Measurements from ENCODE around the gene STK4. TPM values are rescaled to one million over a fixed set of nuclear protein-coding genes. Genes with fewer than 3 reads are reported as not detected.

STK4 gene
- total RNA-seq, 1 experiment from 2014 or later: 41.2 TPM

GRCh38 chr20:45019027-45019761, 52.9 kb downstream of the STK4 start:
- DNase-seq (ENCODE audit: low spot score) (no peak), ATAC-seq (no peak)
- POLR2A ChIA-PET: interaction anchor here (0.7 kb wide), 1 partner anchor 20 kb away, joined by 4 read pairs; no protein-coding TSS in a partner anchor
- Mint-ChIP-seq H3K27ac (peak overlapping the region; percentile 89), H3K4me3 (no peak overlapping the region), H3K9me3 (no peaks in the 10 kb centered on the region), H3K27me3 (ENCODE audit: low read depth) (no peaks in the 10 kb centered on the region), H3K36me3 (peaks cover 4% of the 10 kb centered on the region; the same call in 1 of the 2 replicates), H3K4me1 (peaks cover 54% of the 10 kb centered on the region)
- CTCF ChIA-PET: interaction anchor here (0.8 to 1.2 kb wide), 4 partner anchors 8 to 274 kb away, joined by 3 to 7 read pairs (median 5); no protein-coding TSS in a partner anchor
- no peak for TF ChIP-seq ZNF281 (CRISPR knock-in tag; IDR thresholded peaks at IDR 0.05)
- no peak for TF ChIP-seq SMAD4 (CRISPR knock-in tag; IDR thresholded peaks at IDR 0.05)
- TF ChIP-seq GTF2I (CRISPR knock-in tag; conservative IDR thresholded peaks at IDR 0.05): no peak
- TF ChIP-seq FOXP1 (CRISPR knock-in tag; IDR thresholded peaks at IDR 0.05; ENCODE audit: borderline replicate concordance): no peak
- TF ChIP-seq ELF4 (CRISPR knock-in tag; IDR thresholded peaks at IDR 0.05; ENCODE audit: low read depth): no peak

GRCh38 chr20:45019762-45020123, 53.4 kb downstream of the STK4 start:
- peaks cover 5% of the 10 kb centered on the region for H3K36me3 Mint-ChIP-seq
- POLR2A ChIA-PET: no interaction called here
- no peaks in the 10 kb centered on the region for H3K9me3 Mint-ChIP-seq
- H3K27me3 Mint-ChIP-seq (ENCODE audit: low read depth): no peaks in the 10 kb centered on the region
- TF ChIP-seq ZNF232 (CRISPR knock-in tag; IDR thresholded peaks at IDR 0.05) (no peak), AR (CRISPR knock-in tag; IDR thresholded peaks at IDR 0.05) (no peak), PRRX2 (CRISPR knock-in tag; IDR thresholded peaks at IDR 0.05) (no peak), FOXP4 (CRISPR knock-in tag; IDR thresholded peaks at IDR 0.05) (no peak), ZNF219 (CRISPR knock-in tag; IDR thresholded peaks at IDR 0.05; ENCODE audit: borderline replicate concordance) (no peak), IRF1 (CRISPR knock-in tag; IDR thresholded peaks at IDR 0.05) (no peak), GABPB1 (CRISPR knock-in tag; IDR thresholded peaks at IDR 0.05) (no peak), GRHL2 (CRISPR knock-in tag; IDR thresholded peaks at IDR 0.05; ENCODE audit: insufficient replicate concordance, severe bottlenecking) (no peak), HMGXB4 (CRISPR knock-in tag; IDR thresholded peaks at IDR 0.05) (no peak), CDX4 (CRISPR knock-in tag; IDR thresholded peaks at IDR 0.05; ENCODE audit: borderline replicate concordance) (no peak), USF1 (CRISPR knock-in tag; IDR thresholded peaks at IDR 0.05) (no peak), CREB1 (CRISPR knock-in tag; IDR thresholded peaks at IDR 0.05) (no peak), PREB (CRISPR knock-in tag; IDR thresholded peaks at IDR 0.05; ENCODE audit: borderline replicate concordance) (no peak)
- DNase-seq (ENCODE audit: low spot score) (no peak), ATAC-seq (no peak)
- H3K4me3 Mint-ChIP-seq: no peak overlapping the region
- peak overlapping the region; percentile 89 for H3K27ac Mint-ChIP-seq
- CTCF ChIA-PET: interaction anchor here (0.8 to 1.2 kb wide), 5 partner anchors 8 to 274 kb away, joined by 3 to 7 read pairs (median 5); no protein-coding TSS in a partner anchor
- H3K4me1 Mint-ChIP-seq: peaks cover 51% of the 10 kb centered on the region
